GM18526 (cell line): ENCODE results near the gene PRKD2.

ENCODE experiments used
- POLR2A ChIP-seq: IDR thresholded peaks from 3 replicates; pipeline ENCODE4 v1.6.1; 2011; ENCODE audit not compliant: insufficient read length; ENCODE audit errors: extremely low read depth

Gene PRKD2

DNA sequence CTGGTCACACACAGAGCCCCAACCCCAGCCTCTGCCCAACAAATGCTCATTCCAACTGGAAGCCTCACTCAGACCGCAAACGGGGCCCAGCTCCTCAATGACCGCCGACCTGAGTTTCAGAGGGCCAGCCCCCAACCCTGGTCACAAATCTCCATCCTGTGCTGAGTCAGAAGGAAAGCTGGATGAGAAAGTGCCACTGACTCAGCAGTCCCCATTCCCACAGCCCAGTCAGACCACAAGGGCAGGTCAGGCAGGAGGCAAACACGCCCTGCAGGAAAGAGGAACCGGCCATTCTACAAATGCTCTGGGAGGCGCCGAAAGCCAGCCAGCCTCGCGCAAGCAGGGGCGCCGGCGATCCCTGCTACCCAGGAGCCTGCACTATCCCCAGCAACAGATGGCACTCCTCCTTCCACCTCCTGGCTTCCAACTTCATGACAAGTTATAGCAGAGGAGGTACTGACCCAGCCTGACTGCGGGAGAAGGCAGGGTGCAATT, 14.1 kb upstream of the PRKD2 start:
- peak; percentile 11 for TF ChIP-seq POLR2A

- no peak for TF ChIP-seq POLR2A
Observed at GRCh38 chr19:46730595-46730994, 13.7 kb upstream of the PRKD2 start.

DNA sequence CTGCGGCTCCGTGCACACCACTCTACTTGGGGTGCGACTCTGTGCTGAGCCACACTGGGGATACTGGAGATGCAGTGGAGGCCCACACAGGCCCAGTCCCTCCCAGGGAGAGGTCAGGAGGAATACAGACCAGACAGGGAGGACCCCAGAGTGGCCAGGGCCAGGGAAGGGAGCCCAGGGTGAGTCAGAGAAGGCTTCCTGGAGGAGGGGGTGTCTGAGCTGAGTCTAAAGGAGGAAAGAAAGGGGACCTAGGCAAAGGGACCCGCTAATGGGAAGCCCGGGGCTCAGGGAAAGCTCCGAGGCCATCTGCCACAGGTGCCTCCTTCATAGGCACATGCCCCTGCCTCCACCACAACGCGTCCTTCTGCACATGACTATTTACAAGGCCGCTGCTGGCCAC, 13.3 kb upstream of the PRKD2 start:
- no peak for TF ChIP-seq POLR2A

DNA sequence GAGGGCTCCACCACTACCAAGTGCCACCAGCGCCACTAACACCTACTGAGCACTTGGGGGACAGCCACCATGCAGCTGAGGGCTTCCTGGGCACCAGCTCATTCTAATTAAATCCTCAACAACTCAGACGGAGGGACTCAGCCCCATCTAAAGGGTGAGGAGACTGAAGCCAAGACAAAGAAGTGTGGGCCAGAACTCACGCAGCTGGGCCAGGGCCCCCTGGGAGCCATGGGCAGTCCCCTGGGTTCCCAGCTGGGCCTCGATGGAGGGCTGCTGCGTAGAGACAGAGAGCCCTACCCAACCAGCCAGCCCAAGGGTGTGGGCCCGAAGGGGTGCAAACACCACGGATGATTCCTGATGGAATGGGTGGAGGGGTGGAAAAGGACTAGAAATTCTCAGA, 12.8 kb upstream of the PRKD2 start:
- no peak for TF ChIP-seq POLR2A

- TF ChIP-seq POLR2A, result no peak
Observed at GRCh38 chr19:46728693-46729339, 11.9 kb upstream of the PRKD2 start.

GRCh38 chr19:46728208-46728607, 11.3 kb upstream of the PRKD2 start:
- TF ChIP-seq POLR2A, result no peak

DNA sequence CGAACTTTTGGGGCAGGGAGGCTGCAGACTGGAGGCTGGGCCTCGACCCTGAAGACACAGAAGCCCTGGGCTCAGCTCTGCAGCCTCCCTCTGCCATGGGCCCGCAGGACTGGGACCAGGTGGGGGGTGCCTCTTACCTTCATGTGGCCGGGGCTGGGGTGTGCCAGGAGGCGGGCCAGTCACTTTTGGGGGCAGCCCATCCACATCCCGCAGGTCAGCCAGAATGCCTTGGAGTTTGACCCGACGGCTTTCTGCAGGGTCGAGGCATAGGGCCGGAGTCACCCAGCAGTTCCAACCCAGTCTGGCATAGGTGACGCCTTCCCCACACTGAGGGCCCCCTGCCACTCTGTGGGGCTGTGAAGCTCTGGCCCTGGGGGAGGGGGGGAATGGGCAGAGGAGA, 10.8 kb upstream of the PRKD2 start:
- TF ChIP-seq POLR2A, result no peak

- no peak for TF ChIP-seq POLR2A
Observed at GRCh38 chr19:46726971-46727501, 10.1 kb upstream of the PRKD2 start.

DNA sequence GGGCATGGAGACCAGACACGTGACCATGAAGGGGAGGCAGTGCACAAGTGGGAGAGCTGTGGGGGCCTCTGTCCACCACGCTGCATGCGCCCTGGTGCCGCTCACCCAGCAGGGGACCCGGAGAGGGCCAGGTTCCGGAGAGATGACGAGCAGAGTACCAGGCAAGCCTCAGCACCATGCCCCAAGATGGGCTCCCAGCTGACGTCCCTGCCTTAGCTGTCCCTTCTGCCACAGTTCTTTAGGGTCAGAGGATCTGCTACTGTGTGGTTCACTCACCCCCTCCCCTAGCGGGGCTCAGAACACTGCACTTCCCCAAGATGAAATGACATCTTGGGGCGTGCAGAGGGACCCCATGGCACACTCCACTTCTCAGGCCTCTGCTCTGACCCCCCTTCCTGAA, 9.6 kb upstream of the PRKD2 start:
- no peak for TF ChIP-seq POLR2A

DNA sequence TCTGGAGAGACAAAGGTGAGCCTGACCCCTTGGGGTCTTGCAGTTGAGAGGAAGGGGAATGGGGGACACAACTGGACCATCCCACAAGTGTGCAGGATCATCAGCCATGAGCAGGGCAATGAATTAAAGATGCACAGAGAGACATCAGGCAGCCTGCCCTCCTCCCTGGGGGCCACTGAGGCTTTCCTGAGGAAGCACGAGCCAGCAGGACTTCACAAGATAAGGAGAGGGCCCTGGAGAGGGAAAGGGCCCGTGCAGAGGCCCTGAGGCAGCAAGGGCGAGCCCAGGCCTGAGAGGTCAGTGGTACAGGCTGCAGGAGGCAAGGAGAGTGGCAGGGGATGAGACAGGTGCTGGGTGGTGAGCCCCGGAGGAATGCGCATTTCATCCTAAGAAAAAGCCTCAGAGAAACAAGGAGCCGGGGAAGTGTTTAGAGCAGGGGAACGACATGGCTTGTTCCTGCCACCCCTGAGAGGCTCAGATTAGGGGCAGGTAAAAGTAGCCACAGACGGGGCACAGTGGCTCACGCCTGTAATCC, 9.0 kb upstream of the PRKD2 start:
- no peak for TF ChIP-seq POLR2A

DNA sequence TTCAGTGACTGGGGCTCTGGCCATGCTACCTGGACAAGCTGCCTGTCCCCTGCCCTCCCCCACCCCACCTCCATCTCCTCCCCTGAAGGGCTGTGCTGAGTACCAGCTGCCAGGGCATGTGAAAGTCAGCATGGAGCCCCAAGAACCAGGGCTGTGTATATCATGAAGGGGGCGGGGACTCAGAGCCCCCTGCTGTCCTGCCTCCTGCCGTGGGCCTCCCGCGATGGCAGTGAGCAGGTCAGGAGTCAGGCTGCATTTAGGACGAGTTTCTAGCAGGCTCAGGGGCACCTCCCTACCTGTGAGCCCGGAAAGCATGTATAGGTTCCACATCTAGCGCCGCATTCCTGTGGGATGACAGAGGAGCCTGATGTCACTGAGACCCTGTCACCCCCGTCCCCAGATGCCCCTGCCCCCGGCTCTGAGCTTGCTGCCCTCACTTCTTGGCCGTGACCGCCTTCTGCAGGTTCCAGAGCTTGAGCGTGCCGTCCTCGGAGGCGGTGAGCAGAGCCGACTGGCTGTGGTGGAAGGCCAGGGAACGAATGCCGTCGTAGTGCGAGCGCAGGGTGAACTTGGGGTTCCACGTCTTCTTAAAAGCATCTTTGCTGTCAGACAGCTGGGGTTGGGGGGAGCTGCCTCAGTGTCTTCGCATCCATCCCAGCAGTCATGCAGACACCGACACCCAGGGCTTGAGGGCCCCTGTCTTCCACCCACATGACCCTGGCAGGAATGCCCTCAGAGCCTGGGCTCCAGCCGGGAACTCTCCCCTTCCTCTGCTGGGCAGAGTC, 8.3 kb upstream of the PRKD2 start:
- TF ChIP-seq POLR2A, result no peak

DNA sequence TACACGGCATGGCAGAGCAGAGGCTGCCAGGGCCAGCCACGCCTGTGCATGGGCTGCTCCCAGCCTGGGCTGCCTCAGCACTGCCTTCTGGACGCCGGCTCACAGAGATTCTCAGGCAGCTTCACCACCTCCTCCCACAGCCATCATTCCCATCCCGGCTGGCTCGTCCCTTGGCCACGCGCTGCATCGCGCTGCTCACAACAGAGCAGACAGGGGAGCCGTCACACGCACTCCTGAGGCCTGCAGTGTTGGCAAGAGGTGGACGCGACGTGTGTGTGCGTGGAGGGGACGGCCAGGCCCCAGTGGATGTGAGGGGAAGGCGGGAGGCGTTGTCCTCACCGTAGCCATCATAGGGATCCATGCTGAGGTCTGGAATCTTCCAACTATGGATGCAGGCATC, 7.6 kb upstream of the PRKD2 start:
- TF ChIP-seq POLR2A, result no peak

GRCh38 chr19:46723471-46723870, 6.6 kb upstream of the PRKD2 start:
- no peak for TF ChIP-seq POLR2A

DNA sequence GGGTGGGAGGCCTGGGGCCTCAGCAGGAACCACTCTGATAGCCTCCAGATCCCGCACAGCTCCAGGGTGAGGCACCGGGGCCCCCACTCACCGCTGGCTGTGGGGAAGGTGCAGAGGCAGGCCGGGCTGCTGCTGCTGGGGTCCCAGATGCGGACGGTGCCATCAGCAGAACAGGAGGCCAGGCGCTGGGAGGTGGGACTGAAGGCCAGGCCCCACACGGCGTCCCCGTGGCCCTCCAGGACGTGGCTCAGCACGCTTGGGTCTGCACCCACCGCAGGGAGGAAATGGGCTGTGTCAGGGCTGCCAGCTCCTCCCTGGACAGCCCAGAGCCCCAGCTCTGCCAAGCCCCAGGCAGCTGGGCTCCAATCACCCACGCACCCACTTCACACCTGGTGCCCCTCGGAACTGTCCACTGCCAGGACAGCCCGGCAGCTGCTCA, 6.1 kb upstream of the PRKD2 start:
- TF ChIP-seq POLR2A, result no peak

- TF ChIP-seq POLR2A, result no peak
Observed at GRCh38 chr19:46722421-46723022, 5.6 kb upstream of the PRKD2 start.

- TF ChIP-seq POLR2A, result no peak
Observed at GRCh38 chr19:46722004-46722380, 5.1 kb upstream of the PRKD2 start.
